Stromal cell of bone marrow (primary cell): ENCODE results near the gene EPG5.
"Not testable (repeated sequence)": the region's sequence is repeated elsewhere in the genome, so short reads cannot be mapped to it uniquely, and the experiment has no call there.

ENCODE experiments used
- DNase-seq: peaks from one replicate; pipeline ENCODE4 v3.0.0-alpha.2; 2012; ENCODE audit warnings: low read depth

The EPG5 gene

DNA sequence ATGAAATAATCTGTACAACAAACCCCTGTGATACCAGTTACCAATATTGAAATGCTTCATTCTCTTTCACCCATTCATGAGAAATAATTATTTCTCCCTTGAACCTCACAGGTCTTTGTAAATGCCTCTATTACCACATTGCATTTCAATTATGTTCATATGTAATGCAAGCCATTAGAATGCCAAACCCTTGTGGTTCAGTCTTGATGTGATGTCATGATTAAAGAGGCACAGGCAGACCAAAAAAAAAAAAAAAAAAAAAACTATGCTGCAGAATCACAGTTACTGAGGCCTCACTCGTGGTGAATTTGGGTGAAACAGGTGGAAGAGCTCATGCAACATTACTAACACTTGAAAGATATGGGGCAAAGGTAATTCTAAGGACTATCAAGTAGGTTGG is 9.4 kb upstream of the EPG5 start:
- DNase-seq, result no peak

- peak; percentile 70 for DNase-seq
These were observed 7.0 kb upstream of the EPG5 start for GRCh38 chr18:45974088-45974536.

- not testable (repeated sequence) for DNase-seq
These were observed 2.2 kb downstream of the EPG5 start for GRCh38 chr18:45964913-45965312.

DNA sequence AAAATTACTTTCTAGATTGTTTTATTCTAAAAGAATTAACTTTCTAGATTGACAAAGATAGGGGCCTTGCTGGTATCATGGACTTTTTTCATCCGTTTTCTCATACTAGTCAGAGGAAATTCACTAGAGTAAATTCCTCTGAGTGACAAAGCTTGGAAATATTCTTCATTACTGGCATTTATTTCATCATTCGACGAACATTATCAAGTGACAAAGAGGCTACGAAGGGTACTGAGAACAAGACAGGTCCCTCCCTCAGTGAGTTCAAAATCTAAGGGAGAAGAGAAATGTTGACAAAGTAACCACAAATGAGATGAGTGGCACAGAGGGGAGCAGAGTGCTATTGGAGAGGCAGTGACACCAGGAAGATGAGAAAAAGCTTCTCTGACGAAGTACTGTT is 4.3 kb downstream of the EPG5 start:
- peak; percentile 41 for DNase-seq

DNA sequence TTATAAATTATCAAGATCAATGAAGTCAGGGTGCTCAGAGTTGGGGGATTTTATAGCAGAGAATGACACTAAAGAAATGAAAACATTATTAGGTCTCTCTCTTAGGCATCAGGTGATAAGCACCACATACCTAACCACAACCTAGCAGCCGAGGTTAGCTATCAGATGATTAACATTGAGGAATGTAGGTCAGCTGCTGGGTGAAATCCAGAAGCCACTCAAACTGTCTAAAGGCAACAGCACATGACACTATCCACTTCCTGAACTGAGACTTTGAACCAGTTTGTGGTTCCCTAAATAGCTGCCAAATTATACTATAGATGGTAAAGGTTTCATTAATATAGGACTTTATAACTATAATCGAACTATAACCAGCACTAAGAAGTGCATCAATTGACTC is 4.7 kb downstream of the EPG5 start:
- DNase-seq, result peak; percentile 13

GRCh38 chr18:45959484-45959883 is 7.6 kb downstream of the EPG5 start:
- not testable (repeated sequence) for DNase-seq

GRCh38 chr18:45958730-45959129 is 8.4 kb downstream of the EPG5 start:
- DNase-seq, result no peak

DNA sequence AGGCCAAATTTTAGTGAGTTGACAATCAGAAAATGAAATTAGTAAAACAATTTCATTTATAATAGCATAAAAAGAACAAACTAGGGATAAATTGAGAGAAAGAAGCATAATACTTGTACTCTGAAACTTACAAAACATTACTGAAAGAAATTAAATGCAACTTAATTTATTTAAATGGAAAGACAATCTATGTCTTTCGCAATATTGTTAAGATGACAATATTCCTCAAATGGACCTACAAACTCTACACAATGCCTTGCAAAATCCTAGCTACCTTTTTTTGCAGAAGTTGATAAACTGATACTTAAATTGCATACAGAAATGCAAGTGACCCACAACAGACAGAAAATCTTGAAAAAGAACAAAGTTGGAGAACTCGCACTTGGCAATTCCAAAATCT is 9.1 kb downstream of the EPG5 start:
- no peak for DNase-seq

GRCh38 chr18:45957100-45957499 is 10.0 kb downstream of the EPG5 start:
- peak; percentile 76 for DNase-seq

GRCh38 chr18:45954070-45954934 is 12.8 kb downstream of the EPG5 start:
- DNase-seq, result peak; percentile 89

DNA sequence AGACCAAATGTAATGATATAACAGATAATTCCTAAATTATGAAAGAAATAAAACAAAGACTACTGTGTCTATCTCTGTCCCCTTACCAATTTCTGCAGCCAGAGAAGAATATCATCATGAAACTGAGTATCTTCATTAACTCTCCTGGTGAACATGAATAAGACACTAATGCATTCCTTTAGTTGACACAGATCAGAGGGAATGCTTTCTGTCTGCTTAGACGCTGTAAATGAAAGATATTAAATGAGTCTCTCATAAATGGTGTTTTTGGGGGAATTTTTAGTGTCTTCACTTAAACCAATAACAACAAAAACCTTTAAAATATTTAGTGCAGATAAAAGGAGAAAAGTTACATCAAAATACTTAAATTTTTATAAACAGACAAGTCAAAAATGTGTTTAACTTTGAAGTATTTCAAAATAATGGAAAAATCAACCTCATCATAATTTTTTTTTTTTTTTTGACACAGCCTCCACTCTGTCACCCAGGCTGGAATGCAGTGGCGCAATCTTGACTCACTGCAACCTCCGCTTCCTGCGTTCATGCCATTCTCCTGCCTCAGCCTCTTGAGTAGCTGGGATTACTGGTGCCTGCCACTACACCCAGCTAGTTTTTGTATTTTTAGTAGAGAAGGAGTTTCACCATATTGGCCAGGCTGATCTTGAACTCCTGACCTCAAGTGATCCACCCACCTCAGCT is 16.0 kb downstream of the EPG5 start:
- DNase-seq, result peak; percentile 80

GRCh38 chr18:45945669-45946068 is 21.5 kb downstream of the EPG5 start:
- no peak for DNase-seq

DNA sequence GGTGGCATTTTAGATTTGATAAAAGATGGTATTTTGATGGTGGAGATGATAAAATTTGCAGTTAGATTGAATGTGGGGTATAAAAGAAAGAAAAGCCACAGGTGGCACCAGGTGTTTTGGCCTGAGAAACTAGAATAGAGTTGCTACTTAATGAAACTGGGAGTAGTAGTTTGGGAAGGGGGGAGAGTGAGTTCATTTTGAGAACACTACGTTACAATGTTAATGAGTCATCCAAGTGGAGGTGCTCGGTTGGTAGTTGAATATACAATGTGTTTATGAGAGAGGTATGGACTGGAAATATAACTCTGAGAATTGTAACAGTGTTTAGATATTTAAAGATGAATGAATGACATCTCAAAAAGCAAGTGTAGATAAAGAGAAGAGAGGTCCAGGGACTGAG is 26.4 kb downstream of the EPG5 start:
- DNase-seq, result no peak

DNA sequence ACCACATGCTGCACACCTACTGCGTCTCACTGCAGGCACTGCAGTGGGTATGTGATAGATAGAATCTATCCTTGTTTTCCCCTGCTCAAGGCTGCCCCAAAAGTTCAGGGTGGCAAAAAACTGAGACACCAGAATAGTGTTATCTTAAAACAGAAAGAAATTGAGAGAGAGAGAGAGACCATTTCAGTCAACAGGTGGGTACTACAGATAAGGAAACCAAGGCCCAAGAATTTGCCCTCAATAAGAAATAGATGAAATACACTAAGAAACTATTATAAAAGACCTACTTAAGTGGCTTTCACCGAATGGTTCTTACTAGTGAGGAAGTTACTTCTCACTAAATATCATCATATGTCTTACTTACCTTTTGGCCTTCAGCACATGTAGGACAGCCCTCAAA is 27.9 kb downstream of the EPG5 start:
- DNase-seq, result no peak

DNA sequence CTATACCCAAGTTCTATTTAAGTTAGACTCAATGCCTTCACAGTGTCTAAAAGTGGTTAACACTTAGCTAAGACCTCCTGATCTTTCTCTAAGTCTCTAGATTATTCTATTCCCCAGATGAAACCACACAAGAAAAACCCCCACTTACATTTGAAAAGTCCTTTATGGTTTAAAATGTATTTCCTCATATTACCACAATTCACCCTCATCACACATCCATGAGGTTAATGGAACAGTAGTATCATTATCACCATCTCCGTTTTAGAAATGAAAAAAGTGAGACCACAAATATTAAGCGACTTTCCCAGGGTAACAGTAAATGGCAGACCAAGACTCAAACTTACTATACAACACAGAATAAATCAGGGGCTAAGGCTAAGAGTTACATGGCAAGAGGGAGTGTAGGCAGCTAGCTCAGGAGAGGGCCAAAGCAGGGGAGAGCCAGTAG is 28.6 kb downstream of the EPG5 start:
- DNase-seq, result no peak

DNA sequence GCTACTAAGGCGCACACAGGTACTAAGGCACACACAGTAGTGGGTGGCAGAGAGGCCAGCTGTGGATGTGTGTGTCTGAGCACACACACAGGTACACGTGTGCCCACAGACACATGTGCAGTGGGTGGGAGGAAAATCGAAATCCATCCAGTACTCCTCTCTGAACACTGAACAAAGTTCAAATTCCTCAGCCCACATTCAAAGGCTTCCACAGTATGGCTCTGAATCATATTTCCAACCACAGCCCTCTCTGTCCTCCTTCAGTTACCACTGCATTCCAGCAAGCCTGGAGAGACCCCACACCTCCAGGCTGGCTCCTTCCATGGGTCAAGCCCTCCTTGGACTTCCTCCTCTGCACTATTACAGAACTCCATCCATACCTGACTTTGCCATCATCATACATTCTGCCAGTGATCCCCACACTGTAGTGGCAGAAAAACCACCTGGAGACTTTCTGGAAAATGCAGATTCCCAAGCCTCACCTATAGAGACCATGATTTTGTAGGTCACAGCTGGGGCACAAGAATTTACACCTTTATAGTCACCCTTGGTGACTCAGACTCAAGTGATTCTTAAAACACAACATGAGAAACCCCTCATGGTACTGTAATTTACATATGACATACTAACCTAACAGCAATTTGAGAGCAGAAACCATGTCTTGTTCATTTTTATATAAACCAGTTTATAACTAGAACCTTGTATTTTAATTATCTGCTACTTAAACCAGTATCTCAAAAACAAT is 31.4 kb downstream of the EPG5 start:
- no peak for DNase-seq

DNA sequence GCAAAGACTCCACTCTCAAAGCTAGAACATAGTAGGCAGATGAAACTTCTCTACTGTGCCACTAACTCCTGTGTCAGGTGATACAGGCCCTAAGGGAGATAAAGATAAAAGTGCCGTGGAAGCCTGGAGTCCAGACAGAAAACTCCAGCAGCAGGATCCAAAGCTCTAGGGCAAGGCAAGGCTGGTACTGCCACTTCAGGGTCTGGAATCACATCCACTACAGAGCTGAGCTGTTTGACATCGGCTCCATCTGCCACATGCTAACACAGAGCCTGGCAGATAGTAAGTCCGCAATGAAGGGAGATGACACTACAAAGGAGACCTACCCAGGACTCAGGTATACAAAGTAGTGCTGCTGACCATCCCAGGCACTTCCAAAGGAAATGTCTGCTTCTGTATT is 34.4 kb downstream of the EPG5 start:
- no peak for DNase-seq

GRCh38 chr18:45930963-45931362 is 36.2 kb downstream of the EPG5 start:
- no peak for DNase-seq

DNA sequence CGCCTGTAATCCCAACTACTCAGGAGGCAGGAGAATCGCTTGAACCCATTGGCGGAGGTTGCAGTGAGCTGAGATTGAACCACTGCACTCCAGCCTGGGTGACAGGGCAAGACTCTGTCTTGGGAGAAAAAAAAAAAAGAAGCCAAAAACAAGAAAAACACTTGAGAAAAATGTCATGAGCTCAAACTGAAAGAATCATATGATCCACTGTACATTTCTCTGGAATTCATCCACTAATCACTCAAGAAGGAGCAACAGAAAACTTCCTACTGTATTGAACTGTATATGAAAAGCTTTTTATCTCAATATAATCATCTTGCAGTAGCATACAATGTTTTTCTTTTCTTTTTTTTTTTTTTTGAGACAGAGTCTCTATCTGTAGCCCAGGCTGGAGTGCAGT is 40.4 kb downstream of the EPG5 start:
- DNase-seq, result no peak

DNA sequence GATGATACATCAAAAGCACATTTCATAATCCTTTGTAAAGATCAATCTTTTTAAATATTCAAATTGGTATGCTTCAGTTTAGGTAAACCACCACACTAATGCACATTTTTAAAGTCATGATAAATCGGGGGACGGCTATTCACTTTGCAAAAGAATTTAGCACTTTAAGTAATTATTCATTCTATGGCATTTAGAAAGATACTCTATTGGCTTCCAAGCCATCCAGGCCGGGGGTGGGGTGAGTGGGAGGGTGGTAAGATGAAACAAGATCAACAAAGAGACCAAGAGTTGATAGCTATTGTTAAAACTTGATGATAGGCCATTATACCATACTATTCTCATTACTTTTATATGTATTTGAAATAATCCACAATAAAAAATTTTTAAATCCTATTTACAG is 41.0 kb downstream of the EPG5 start:
- no peak for DNase-seq

GRCh38 chr18:45923138-45923537 is 44.0 kb downstream of the EPG5 start:
- no peak for DNase-seq

GRCh38 chr18:45920367-45920766 is 46.8 kb downstream of the EPG5 start:
- peak; percentile 63 for DNase-seq

GRCh38 chr18:45916302-45916701 is 50.8 kb downstream of the EPG5 start:
- no peak for DNase-seq
